H9 (cell line): Measurements from ENCODE around the gene BICRAL. TPM values are rescaled to one million over a fixed set of nuclear protein-coding genes. Genes with fewer than 3 reads are reported as not detected.

Experiments used
- DNase-seq: peaks from one replicate; pipeline ENCODE4 v3.0.0-alpha.2; 2017
- H2AFZ ChIP-seq: one replicate; pipeline ENCODE4 v1.6.1; 2013; ENCODE audit warnings: mild to moderate bottlenecking, low read length, control low read depth, moderate library complexity
- H2AK5ac ChIP-seq: 2 replicates; pipeline ENCODE4 v1.6.1; 2013; ENCODE audit warnings: low read length, control low read depth, mixed read lengths; ENCODE audit not compliant: insufficient read length
- H2BK120ac ChIP-seq: one replicate; pipeline ENCODE4 v1.6.1; 2013; ENCODE audit warnings: low read depth, mild to moderate bottlenecking, low read length, control low read depth, inconsistent platforms; ENCODE audit not compliant: poor library complexity, severe bottlenecking
- H2BK12ac ChIP-seq: 2 replicates; pipeline ENCODE4 v1.6.1; 2013; ENCODE audit warnings: low read length, control low read depth, mixed read lengths, low read depth; ENCODE audit not compliant: insufficient read length
- H2BK15ac ChIP-seq: 2 replicates; pipeline ENCODE4 v1.6.1; 2013; ENCODE audit warnings: low read depth, low read length, control low read depth
- H2BK20ac ChIP-seq: one replicate; pipeline ENCODE4 v1.6.1; 2013; ENCODE audit warnings: low read depth, mild to moderate bottlenecking, low read length, control low read depth, inconsistent platforms; ENCODE audit not compliant: poor library complexity, severe bottlenecking
- H2BK5ac ChIP-seq: 2 replicates; pipeline ENCODE4 v1.6.1; 2013; ENCODE audit warnings: low read length, control low read depth, mixed read lengths; ENCODE audit not compliant: insufficient read length
- H3K14ac ChIP-seq: 2 replicates; pipeline ENCODE4 v1.6.1; 2013; ENCODE audit warnings: low read length, control low read depth; ENCODE audit not compliant: insufficient read depth
- H3K18ac ChIP-seq: 2 replicates; pipeline ENCODE4 v1.6.1; 2013; ENCODE audit warnings: low read depth, mild to moderate bottlenecking, mixed read lengths, low read length, control low read depth; ENCODE audit not compliant: insufficient read length
- H3K23ac ChIP-seq: 2 replicates; pipeline ENCODE4 v1.6.1; 2013; ENCODE audit warnings: low read length, control low read depth, mixed read lengths, low read depth; ENCODE audit not compliant: insufficient read length
- H3K23me2 ChIP-seq: 2 replicates; pipeline ENCODE4 v1.6.1; 2013; ENCODE audit warnings: low read depth, mild to moderate bottlenecking, mixed read lengths, low read length, control low read depth; ENCODE audit not compliant: insufficient read length, poor library complexity, severe bottlenecking
- H3K27ac ChIP-seq: 2 replicates; pipeline ENCODE4 v1.5.1; 2013; ENCODE audit warnings: low read length, control low read depth, mixed read lengths, low read depth; ENCODE audit not compliant: insufficient read length
- H3K27me3 ChIP-seq: 2 replicates; pipeline ENCODE4 v1.6.1; 2013; ENCODE audit warnings: low read length, control low read depth, inconsistent platforms; ENCODE audit not compliant: insufficient read depth
- H3K4ac ChIP-seq: 2 replicates; pipeline ENCODE4 v1.6.1; 2013; ENCODE audit warnings: low read depth, mild to moderate bottlenecking, control low read depth, inconsistent platforms, low read length, moderate library complexity
- H3K4me1 ChIP-seq: 2 replicates; pipeline ENCODE4 v1.6.1; 2013; ENCODE audit warnings: low read length, control low read depth, inconsistent platforms; ENCODE audit not compliant: insufficient read depth
- H3K4me2 ChIP-seq: 2 replicates; pipeline ENCODE4 v1.6.1; 2013; ENCODE audit warnings: low read length, control low read depth, mixed read lengths; ENCODE audit not compliant: insufficient read length, insufficient read depth
- H3K56ac ChIP-seq: 2 replicates; pipeline ENCODE4 v1.6.1; 2013; ENCODE audit warnings: low read depth, mild to moderate bottlenecking, mixed read lengths, low read length, control low read depth; ENCODE audit not compliant: insufficient read length
- H3K79me1 ChIP-seq: 2 replicates; pipeline ENCODE4 v1.6.1; 2013; ENCODE audit warnings: low read depth, mild to moderate bottlenecking, moderate library complexity, low read length, control low read depth, inconsistent platforms; ENCODE audit not compliant: insufficient read depth, poor library complexity, severe bottlenecking
- H3K79me2 ChIP-seq: 2 replicates; pipeline ENCODE4 v1.6.1; 2013; ENCODE audit warnings: low read length, control low read depth, inconsistent platforms; ENCODE audit not compliant: insufficient read depth
- H3K9ac ChIP-seq: 2 replicates; pipeline ENCODE4 v1.6.1; 2013; ENCODE audit warnings: low read length, control low read depth, mixed read lengths; ENCODE audit not compliant: insufficient read length; ENCODE audit errors: extremely low read depth
- H3K9me3 ChIP-seq: one replicate; pipeline ENCODE4 v1.6.1; 2013; ENCODE audit warnings: low read depth, low read length, inconsistent platforms; ENCODE audit not compliant: control insufficient read depth
- H3T11ph ChIP-seq: one replicate; pipeline ENCODE4 v1.6.1; 2013; ENCODE audit warnings: mild to moderate bottlenecking, low read length, control low read depth, inconsistent platforms
- H4K20me1 ChIP-seq: one replicate; pipeline ENCODE4 v1.6.1; 2013; ENCODE audit not compliant: control insufficient read depth, insufficient read length, insufficient read depth
- H4K5ac ChIP-seq: 2 replicates; pipeline ENCODE4 v1.6.1; 2013; ENCODE audit warnings: low read depth, mild to moderate bottlenecking, mixed read lengths, low read length, control low read depth; ENCODE audit not compliant: insufficient read length
- H4K8ac ChIP-seq: replicated peaks from 2 replicates; pipeline ENCODE4 v1.6.1; 2013; ENCODE audit warnings: low read length, control low read depth, mixed read lengths, low read depth; ENCODE audit not compliant: insufficient read length
- H4K91ac ChIP-seq: 2 replicates; pipeline ENCODE4 v1.6.1; 2013; ENCODE audit warnings: low read depth, mild to moderate bottlenecking, moderate library complexity, mixed read lengths, low read length, control low read depth; ENCODE audit not compliant: insufficient read length
- H3K27ac Mint-ChIP-seq, 3 experiments: 2 replicates in 2 of 3; 3 replicates in 1 of 3; pipeline ENCODE4 v1.8.0; 2020 to 2021; ENCODE audit warnings: mixed read lengths in 3 of 3, mild to moderate bottlenecking in 1 of 3, moderate library complexity in 1 of 3
- H3K27me3 Mint-ChIP-seq: 2 replicates; pipeline ENCODE4 v1.8.0; 2021; ENCODE audit warnings: low read depth, mild to moderate bottlenecking, moderate library complexity, mixed read lengths
- H3K36me3 Mint-ChIP-seq, 3 experiments: 2 replicates in 2 of 3; 3 replicates in 1 of 3; pipeline ENCODE4 v1.8.0; 2020 to 2021; ENCODE audit warnings: low read depth in 3 of 3, mixed read lengths in 3 of 3; ENCODE audit not compliant: insufficient read depth in 1 of 3
- H3K4me1 Mint-ChIP-seq, 2 experiments: 2 replicates each; pipeline ENCODE4 v1.8.0; 2020; ENCODE audit warnings: mixed read lengths in 2 of 2
- H3K4me3 Mint-ChIP-seq, 2 experiments: 2 replicates in 1 of 2; 3 replicates in 1 of 2; pipeline ENCODE4 v1.8.0; 2020 to 2021; ENCODE audit warnings: mild to moderate bottlenecking in 2 of 2, mixed read lengths in 2 of 2, moderate library complexity in 1 of 2
- H3K9me3 Mint-ChIP-seq, 2 experiments: 2 replicates in 1 of 2; 3 replicates in 1 of 2; pipeline ENCODE4 v1.8.0; 2020; ENCODE audit warnings: mild to moderate bottlenecking in 2 of 2, mixed read lengths in 2 of 2, moderate library complexity in 1 of 2
- CTCF ChIP-seq: fragments of 200-600 bp; sonication (generic); conservative IDR thresholded peaks from 3 replicates; pipeline ENCODE4 v1.8.0; 2021; ENCODE audit warnings: antibody characterized with exemption, mild to moderate bottlenecking
- WGBS: extraction: QIAGEN DNeasy Blood & Tissue Kit; methylation state at CpG from one replicate; pipeline ENCODE4 v1.1.7; 2013; ENCODE audit warnings: missing lambda C conversion rate, low lambda C conversion rate, mixed read lengths; ENCODE audit not compliant: insufficient read length; ENCODE audit errors: extremely low coverage; 5-methylcytosine and 5-hydroxymethylcytosine counted together
- total RNA-seq: library from RNA; stranded (reverse); gene quantifications from 2 replicates; pipeline ENCODE4 v1.2.1, GENCODE V29; 2021

The BICRAL gene
- total RNA-seq, 1 experiment from 2014 or later, result 9.8 TPM

GRCh38 chr6:42813074-42813645 is 31.3 kb downstream of the BICRAL start:
- H4K5ac ChIP-seq, result no peak overlapping the region
- no peak for TF ChIP-seq CTCF
- H3K9me3 Mint-ChIP-seq, result no peaks in the 10 kb centered on the region
- no peak overlapping the region for H3K27ac ChIP-seq
- H2BK5ac ChIP-seq, result no peak overlapping the region
- H3K23ac ChIP-seq, result no peak overlapping the region
- no peak overlapping the region for H3K4ac ChIP-seq
- no peaks in the 10 kb centered on the region for H3K27me3 Mint-ChIP-seq
- no CpG with 5 or more reads among the region's 2 CpGs for WGBS
- no peak overlapping the region for H3K4me3 Mint-ChIP-seq
- H3T11ph ChIP-seq, result no peak overlapping the region
- no peak overlapping the region for H2BK12ac ChIP-seq
- H3K79me2 ChIP-seq, result no peaks in the 10 kb centered on the region
- no peak overlapping the region for H2AFZ ChIP-seq
- no peak overlapping the region for H3K27ac Mint-ChIP-seq
- H3K4me1 Mint-ChIP-seq, result peaks cover 2 to 3% of the 10 kb centered on the region in 2 experiments; a peak in 3 of 4 replicates
- no peak overlapping the region for H3K18ac ChIP-seq
- H2BK20ac ChIP-seq, result no peak overlapping the region
- H3K4me1 ChIP-seq, result no peaks in the 10 kb centered on the region
- no peaks in the 10 kb centered on the region for H3K9me3 ChIP-seq
- no peak overlapping the region for H2BK15ac ChIP-seq
- no peak overlapping the region for H4K8ac ChIP-seq
- no peaks in the 10 kb centered on the region for H4K20me1 ChIP-seq
- H3K27me3 ChIP-seq, result no peaks in the 10 kb centered on the region
- H3K79me1 ChIP-seq, result no peaks in the 10 kb centered on the region
- no peak overlapping the region for H3K9ac ChIP-seq
- H4K91ac ChIP-seq, result no peak overlapping the region
- DNase-seq, result no peak
- H3K14ac ChIP-seq, result no peak overlapping the region
- no peak overlapping the region for H3K4me2 ChIP-seq
- H3K23me2 ChIP-seq, result no peaks in the 10 kb centered on the region
- no peak overlapping the region for H2AK5ac ChIP-seq
- no peak overlapping the region for H3K56ac ChIP-seq
- no peak overlapping the region for H2BK120ac ChIP-seq
- no peaks in the 10 kb centered on the region for H3K36me3 Mint-ChIP-seq
